GM23248 (cell line): Measurements from ENCODE around the gene HECTD3. TPM values are rescaled to one million over a fixed set of nuclear protein-coding genes. Genes with fewer than 3 reads are reported as not detected.

ENCODE experiments used
- DNase-seq: peaks from one replicate; pipeline ENCODE4 v3.0.0-alpha.2; 2015
- H2AFZ ChIP-seq: fragments of 200-600 bp; sonication (generic); 2 replicates; pipeline ENCODE4 v1.6.1; 2016; ENCODE audit warnings: antibody characterized with exemption
- H3F3A ChIP-seq: fragments of 200-600 bp; sonication (generic); 2 replicates; pipeline ENCODE4 v1.6.1; 2016; ENCODE audit warnings: mild to moderate bottlenecking, antibody characterized with exemption, mixed run types; ENCODE audit not compliant: insufficient read depth
- H3K27ac ChIP-seq: fragments of 200-600 bp; sonication (generic); 2 replicates; pipeline ENCODE4 v1.5.1; 2016; ENCODE audit warnings: mild to moderate bottlenecking
- H3K27me3 ChIP-seq: fragments of 200-600 bp; sonication (generic); replicated peaks from 2 replicates; pipeline ENCODE4 v1.6.1; 2016; ENCODE audit warnings: mild to moderate bottlenecking; ENCODE audit not compliant: insufficient read depth
- H3K36me3 ChIP-seq: fragments of 200-600 bp; sonication (generic); 2 replicates; pipeline ENCODE4 v1.6.1; 2016; ENCODE audit warnings: low read depth, mild to moderate bottlenecking
- H3K4me1 ChIP-seq: fragments of 200-600 bp; sonication (generic); 2 replicates; pipeline ENCODE4 v1.6.1; 2016; ENCODE audit warnings: mild to moderate bottlenecking; ENCODE audit not compliant: insufficient read depth
- H3K4me2 ChIP-seq: fragments of 200-600 bp; sonication (generic); one replicate; pipeline ENCODE4 v1.6.1; 2016; ENCODE audit warnings: mild to moderate bottlenecking; ENCODE audit not compliant: unreplicated experiment
- H3K4me3 ChIP-seq: fragments of 200-600 bp; sonication (generic); 2 replicates; pipeline ENCODE4 v1.5.1; 2016; ENCODE audit warnings: mild to moderate bottlenecking
- H3K79me2 ChIP-seq: fragments of 200-600 bp; sonication (generic); 2 replicates; pipeline ENCODE4 v1.6.1; 2016; ENCODE audit warnings: mild to moderate bottlenecking; ENCODE audit not compliant: insufficient read depth
- H3K9ac ChIP-seq: fragments of 200-600 bp; sonication (generic); 2 replicates; pipeline ENCODE4 v1.6.1; 2016; ENCODE audit warnings: mild to moderate bottlenecking
- H3K9me2 ChIP-seq: fragments of 200-600 bp; sonication (generic); 2 replicates; pipeline ENCODE4 v1.6.1; 2016; ENCODE audit warnings: mixed run types, mild to moderate bottlenecking, moderate library complexity; ENCODE audit not compliant: insufficient read depth
- H3K9me3 ChIP-seq: fragments of 200-600 bp; sonication (generic); one replicate; pipeline ENCODE4 v1.6.1; 2017; ENCODE audit warnings: low read depth
- H4K20me1 ChIP-seq: fragments of 200-600 bp; sonication (generic); 2 replicates; pipeline ENCODE4 v1.6.0; 2016; ENCODE audit not compliant: insufficient read depth
- EZH2 ChIP-seq: fragments of 200-600 bp; sonication (generic); IDR thresholded peaks from 2 replicates; pipeline ENCODE4 v1.6.1; 2018; ENCODE audit warnings: antibody characterized with exemption, mild to moderate bottlenecking; ENCODE audit not compliant: insufficient read depth, poor library complexity, severe bottlenecking
- EZH2phosphoT487 ChIP-seq: fragments of 200-600 bp; sonication (generic); IDR thresholded peaks from 2 replicates; pipeline ENCODE4 v1.6.1; 2018; ENCODE audit warnings: antibody characterized with exemption, moderate library complexity, mild to moderate bottlenecking, low read depth; ENCODE audit not compliant: insufficient read depth
- WGBS, 2 experiments: methylation state at CpG; one replicate each; pipeline ENCODE4 v1.1.6; 2015 to 2017; ENCODE audit warnings: low lambda C conversion rate in 2 of 2, low coverage in 1 of 2; ENCODE audit errors: missing lambda C conversion rate in 2 of 2; 5-methylcytosine and 5-hydroxymethylcytosine counted together
- in situ Hi-C: fragments of 300-500 bp; cut with MboI; formaldehyde crosslinking; loops from 2 replicates; pipeline ENCODE4 v1.15.0; 2020
- polyA plus RNA-seq: library from polyadenylated mRNA; unstranded; fragments of >200 nt; fragmentation: Nextera tagmentation; extraction: Ambion mirVana; gene quantifications from 2 replicates; pipeline ENCODE4 v1.2.1, GENCODE V29; 2016
- total RNA-seq: library from RNA; depleted of rRNA; stranded (reverse); fragments of >200 nt; shearing (Covaris generic); gene quantifications from 2 replicates; pipeline ENCODE4 v1.2.3, GENCODE V29; 2014

Gene HECTD3
- total and polyA plus RNA-seq, 2 experiments from 2014 or later = 17.0 to 21.1 TPM

GRCh38 chr1:45038240-45038639 lies 27.1 kb upstream of the HECTD3 start:
- H2AFZ ChIP-seq = no peak overlapping the region
- no peaks in the 10 kb centered on the region for H3K27me3 ChIP-seq
- no peaks in the 10 kb centered on the region for H3K9me3 ChIP-seq
- no peak overlapping the region for H3K4me2 ChIP-seq
- H3K9ac ChIP-seq = no peak overlapping the region
- no peak for TF ChIP-seq EZH2phosphoT487
- no peak for TF ChIP-seq EZH2
- WGBS, 2 experiments = 71 to 75% methylated on average over 2 of the region's 2 CpGs
- no peaks in the 10 kb centered on the region for H3K79me2 ChIP-seq
- H3K27ac ChIP-seq = no peak overlapping the region
- H4K20me1 ChIP-seq = no peaks in the 10 kb centered on the region
- H3F3A ChIP-seq = no peaks in the 10 kb centered on the region
- H3K9me2 ChIP-seq = no peaks in the 10 kb centered on the region
- no peaks in the 10 kb centered on the region for H3K36me3 ChIP-seq
- no peaks in the 10 kb centered on the region for H3K4me1 ChIP-seq
- no peak overlapping the region for H3K4me3 ChIP-seq
- DNase-seq = no peak
- in situ Hi-C loops = no loop called here

GRCh38 chr1:45037456-45037855 lies 26.3 kb upstream of the HECTD3 start:
- Histone ChIP-seq H3K9me3 (no peaks in the 10 kb centered on the region), H3K79me2 (no peaks in the 10 kb centered on the region), H2AFZ (no peak overlapping the region), H3K27me3 (no peaks in the 10 kb centered on the region), H3K4me2 (no peak overlapping the region), H3K9ac (no peak overlapping the region), H3K4me1 (no peaks in the 10 kb centered on the region), H3F3A (no peaks in the 10 kb centered on the region), H3K36me3 (no peaks in the 10 kb centered on the region), H4K20me1 (no peaks in the 10 kb centered on the region), H3K9me2 (no peaks in the 10 kb centered on the region), H3K4me3 (no peak overlapping the region), H3K27ac (no peak overlapping the region)
- TF ChIP-seq EZH2 = no peak
- TF ChIP-seq EZH2phosphoT487 = no peak
- peak; percentile 7 for DNase-seq
- in situ Hi-C loops = no loop called here

GRCh38 chr1:45035631-45036301 lies 24.6 kb upstream of the HECTD3 start:
- H3K36me3 ChIP-seq = no peaks in the 10 kb centered on the region
- H3K4me2 ChIP-seq = no peak overlapping the region
- TF ChIP-seq EZH2 (no peak), EZH2phosphoT487 (no peak)
- no peak overlapping the region for H2AFZ ChIP-seq
- H3K27ac ChIP-seq = no peak overlapping the region
- no peaks in the 10 kb centered on the region for H3K4me1 ChIP-seq
- WGBS, 2 experiments = 85% methylated on average over 7 of the region's 7 CpGs
- no peak for DNase-seq
- H3K4me3 ChIP-seq = no peak overlapping the region
- H3K9me3 ChIP-seq = no peaks in the 10 kb centered on the region
- H3K9ac ChIP-seq = no peak overlapping the region
- in situ Hi-C loops = no loop called here
- H3K27me3 ChIP-seq = no peaks in the 10 kb centered on the region
- H3F3A ChIP-seq = no peaks in the 10 kb centered on the region
- no peaks in the 10 kb centered on the region for H4K20me1 ChIP-seq
- H3K79me2 ChIP-seq = no peaks in the 10 kb centered on the region
- H3K9me2 ChIP-seq = no peaks in the 10 kb centered on the region

GRCh38 chr1:45033356-45033755 lies 22.2 kb upstream of the HECTD3 start:
- H3K4me1 ChIP-seq = no peaks in the 10 kb centered on the region
- no peaks in the 10 kb centered on the region for H3F3A ChIP-seq
- 83 to 100% methylated on average over 1 of the region's 1 CpG for WGBS, 2 experiments
- no peak overlapping the region for H3K4me3 ChIP-seq
- H3K27ac ChIP-seq = no peak overlapping the region
- no peaks in the 10 kb centered on the region for H3K9me3 ChIP-seq
- no peak overlapping the region for H2AFZ ChIP-seq
- no peak overlapping the region for H3K9ac ChIP-seq
- in situ Hi-C loops = no loop called here
- no peaks in the 10 kb centered on the region for H3K27me3 ChIP-seq
- no peak for DNase-seq
- TF ChIP-seq EZH2phosphoT487 (no peak), EZH2 (no peak)
- no peaks in the 10 kb centered on the region for H3K9me2 ChIP-seq
- H4K20me1 ChIP-seq = no peaks in the 10 kb centered on the region
- H3K36me3 ChIP-seq = no peaks in the 10 kb centered on the region
- no peaks in the 10 kb centered on the region for H3K79me2 ChIP-seq
- no peak overlapping the region for H3K4me2 ChIP-seq

- Histone ChIP-seq H3K27ac (no peak overlapping the region), H3F3A (no peaks in the 10 kb centered on the region), H3K9ac (no peak overlapping the region), H3K27me3 (no peaks in the 10 kb centered on the region), H3K9me2 (no peaks in the 10 kb centered on the region), H3K4me3 (no peak overlapping the region), H4K20me1 (no peaks in the 10 kb centered on the region), H3K79me2 (no peaks in the 10 kb centered on the region), H3K4me1 (no peaks in the 10 kb centered on the region), H3K4me2 (no peak overlapping the region), H3K9me3 (no peaks in the 10 kb centered on the region), H2AFZ (no peak overlapping the region), H3K36me3 (no peaks in the 10 kb centered on the region)
- 60 to 66% methylated on average over 2 of the region's 2 CpGs for WGBS, 2 experiments
- in situ Hi-C loops = no loop called here
- no peak for TF ChIP-seq EZH2phosphoT487
- no peak for DNase-seq
Measured at GRCh38 chr1:45032837-45033236, 21.7 kb upstream of the HECTD3 start.
